Astrocyte (in vitro differentiated cells and primary cell): ENCODE data around the gene PTPRD.

Source experiments
- EZH2 ChIP-seq: IDR thresholded peaks from 2 replicates; pipeline ENCODE4 v1.6.1; 2012; ENCODE audit warnings: mild to moderate bottlenecking, low read length, inconsistent platforms; ENCODE audit not compliant: insufficient read depth
- TF ChIP-seq, protein P1 (sequence below): IDR thresholded peaks from 2 replicates; pipeline ENCODE4 v1.5.1; 2011; ENCODE audit warnings: low read depth, mild to moderate bottlenecking, inconsistent platforms, low read length, moderate library complexity; ENCODE audit not compliant: insufficient read depth

DNA sequence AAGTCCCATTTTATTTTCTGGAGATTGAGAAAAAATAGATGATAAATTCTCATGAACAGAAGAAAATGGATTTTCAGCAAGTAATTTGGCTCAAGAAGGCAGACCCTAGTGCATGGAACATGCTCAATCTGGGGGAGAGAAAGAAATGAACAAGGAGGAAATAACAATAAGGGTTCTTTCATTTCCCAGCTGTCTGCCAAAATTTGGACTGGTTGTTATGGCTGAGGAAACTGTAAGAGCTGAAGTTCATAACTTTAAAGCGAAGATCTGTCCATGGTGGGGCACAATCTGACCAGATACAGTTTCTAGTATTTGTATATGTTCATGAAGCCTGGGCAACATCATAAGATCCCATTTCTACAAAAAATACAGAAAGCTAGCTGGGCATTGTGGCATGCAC, 1426.7 kb downstream of the PTPRD start:
- TF ChIP-seq, protein P1, sequence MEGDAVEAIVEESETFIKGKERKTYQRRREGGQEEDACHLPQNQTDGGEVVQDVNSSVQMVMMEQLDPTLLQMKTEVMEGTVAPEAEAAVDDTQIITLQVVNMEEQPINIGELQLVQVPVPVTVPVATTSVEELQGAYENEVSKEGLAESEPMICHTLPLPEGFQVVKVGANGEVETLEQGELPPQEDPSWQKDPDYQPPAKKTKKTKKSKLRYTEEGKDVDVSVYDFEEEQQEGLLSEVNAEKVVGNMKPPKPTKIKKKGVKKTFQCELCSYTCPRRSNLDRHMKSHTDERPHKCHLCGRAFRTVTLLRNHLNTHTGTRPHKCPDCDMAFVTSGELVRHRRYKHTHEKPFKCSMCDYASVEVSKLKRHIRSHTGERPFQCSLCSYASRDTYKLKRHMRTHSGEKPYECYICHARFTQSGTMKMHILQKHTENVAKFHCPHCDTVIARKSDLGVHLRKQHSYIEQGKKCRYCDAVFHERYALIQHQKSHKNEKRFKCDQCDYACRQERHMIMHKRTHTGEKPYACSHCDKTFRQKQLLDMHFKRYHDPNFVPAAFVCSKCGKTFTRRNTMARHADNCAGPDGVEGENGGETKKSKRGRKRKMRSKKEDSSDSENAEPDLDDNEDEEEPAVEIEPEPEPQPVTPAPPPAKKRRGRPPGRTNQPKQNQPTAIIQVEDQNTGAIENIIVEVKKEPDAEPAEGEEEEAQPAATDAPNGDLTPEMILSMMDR = no peak
- TF ChIP-seq EZH2 = no peak
